ENCODE results near the gene XRCC3. TPM values are rescaled to one million over a fixed set of nuclear protein-coding genes. Genes with fewer than 3 reads are reported as not detected.

The XRCC3 gene
- total RNA-seq, 1 donor from 2014 or later: 30.2 TPM

GRCh38 chr14:103725739-103726395 is 10.6 kb upstream of the XRCC3 start:
- Mint-ChIP-seq H3K36me3 (ENCODE audit: insufficient read depth) (peaks cover 12% of the 10 kb centered on the region), H3K27me3 (no peaks in the 10 kb centered on the region), H3K27ac (no peak overlapping the region), H3K4me1 (ENCODE audit: low read depth) (peaks cover 18% of the 10 kb centered on the region), H3K9me3 (ENCODE audit: low read depth) (no peaks in the 10 kb centered on the region), H3K4me3 (ENCODE audit: low read depth) (no peak overlapping the region)
- no peak for DNase-seq (ENCODE audit: low spot score, unreplicated experiment)
- TF ChIP-seq, protein P1, sequence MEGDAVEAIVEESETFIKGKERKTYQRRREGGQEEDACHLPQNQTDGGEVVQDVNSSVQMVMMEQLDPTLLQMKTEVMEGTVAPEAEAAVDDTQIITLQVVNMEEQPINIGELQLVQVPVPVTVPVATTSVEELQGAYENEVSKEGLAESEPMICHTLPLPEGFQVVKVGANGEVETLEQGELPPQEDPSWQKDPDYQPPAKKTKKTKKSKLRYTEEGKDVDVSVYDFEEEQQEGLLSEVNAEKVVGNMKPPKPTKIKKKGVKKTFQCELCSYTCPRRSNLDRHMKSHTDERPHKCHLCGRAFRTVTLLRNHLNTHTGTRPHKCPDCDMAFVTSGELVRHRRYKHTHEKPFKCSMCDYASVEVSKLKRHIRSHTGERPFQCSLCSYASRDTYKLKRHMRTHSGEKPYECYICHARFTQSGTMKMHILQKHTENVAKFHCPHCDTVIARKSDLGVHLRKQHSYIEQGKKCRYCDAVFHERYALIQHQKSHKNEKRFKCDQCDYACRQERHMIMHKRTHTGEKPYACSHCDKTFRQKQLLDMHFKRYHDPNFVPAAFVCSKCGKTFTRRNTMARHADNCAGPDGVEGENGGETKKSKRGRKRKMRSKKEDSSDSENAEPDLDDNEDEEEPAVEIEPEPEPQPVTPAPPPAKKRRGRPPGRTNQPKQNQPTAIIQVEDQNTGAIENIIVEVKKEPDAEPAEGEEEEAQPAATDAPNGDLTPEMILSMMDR (IDR thresholded peaks at IDR 0.05; ENCODE audit: unreplicated experiment): no peak

GRCh38 chr14:103725001-103725682 is 9.9 kb upstream of the XRCC3 start:
- no peak for DNase-seq (ENCODE audit: low spot score, unreplicated experiment)
- Mint-ChIP-seq H3K27me3 (no peaks in the 10 kb centered on the region), H3K9me3 (ENCODE audit: low read depth) (no peaks in the 10 kb centered on the region), H3K27ac (no peak overlapping the region), H3K4me1 (ENCODE audit: low read depth) (peaks cover 18% of the 10 kb centered on the region), H3K36me3 (ENCODE audit: insufficient read depth) (peaks cover 12% of the 10 kb centered on the region), H3K4me3 (ENCODE audit: low read depth) (no peak overlapping the region)
- TF ChIP-seq, protein P1 (IDR thresholded peaks at IDR 0.05; ENCODE audit: unreplicated experiment): no peak

DNA sequence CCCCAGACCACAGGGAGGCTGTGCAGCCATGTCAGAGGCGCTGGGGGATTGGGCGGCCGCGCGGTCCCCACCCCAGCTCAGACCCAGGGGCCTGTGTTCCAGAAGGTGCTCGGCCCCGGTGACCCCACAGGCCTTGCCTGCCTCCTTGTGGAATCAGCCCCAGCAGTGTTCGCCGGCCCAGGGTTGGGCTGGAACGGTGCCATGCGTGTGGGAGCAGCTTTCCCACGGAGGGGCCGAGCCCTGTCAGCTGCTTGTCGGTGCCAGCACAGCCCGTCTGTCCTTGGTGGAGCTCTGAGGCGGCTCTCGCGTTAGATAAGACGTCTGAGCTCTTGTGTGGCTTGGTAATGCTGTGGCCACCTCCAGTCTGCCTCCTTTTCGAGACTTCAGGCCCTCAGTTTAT is 8.9 kb upstream of the XRCC3 start:
- TF ChIP-seq, protein P1 (IDR thresholded peaks at IDR 0.05; ENCODE audit: unreplicated experiment): no peak
- Mint-ChIP-seq H3K27me3 (no peaks in the 10 kb centered on the region), H3K9me3 (ENCODE audit: low read depth) (no peaks in the 10 kb centered on the region), H3K27ac (no peak overlapping the region), H3K4me3 (ENCODE audit: low read depth) (no peak overlapping the region), H3K4me1 (ENCODE audit: low read depth) (peaks cover 13% of the 10 kb centered on the region), H3K36me3 (ENCODE audit: insufficient read depth) (peaks cover 7% of the 10 kb centered on the region)
- DNase-seq (ENCODE audit: low spot score, unreplicated experiment): no peak

DNA sequence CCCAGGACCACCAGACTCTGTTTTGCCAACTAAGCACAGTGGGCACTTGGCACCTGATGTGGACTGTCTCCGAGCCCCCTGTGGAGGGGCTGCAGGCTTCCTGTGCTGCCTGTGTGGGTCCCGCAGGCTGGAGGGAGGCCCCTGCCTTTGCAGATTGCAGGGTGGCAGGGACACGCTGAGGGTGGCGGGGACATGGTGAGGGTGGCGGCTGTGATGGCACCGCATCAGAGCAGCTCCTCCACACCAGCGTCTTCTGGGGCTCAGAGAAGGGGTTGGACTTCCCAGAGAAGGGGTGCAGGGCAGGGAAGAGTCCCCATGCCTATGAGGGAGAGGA is 8.5 kb upstream of the XRCC3 start:
- TF ChIP-seq, protein P1 (IDR thresholded peaks at IDR 0.05; ENCODE audit: unreplicated experiment): no peak
- Mint-ChIP-seq H3K27ac (no peak overlapping the region), H3K27me3 (no peaks in the 10 kb centered on the region), H3K4me1 (ENCODE audit: low read depth) (peaks cover 10% of the 10 kb centered on the region), H3K4me3 (ENCODE audit: low read depth) (no peak overlapping the region), H3K36me3 (ENCODE audit: insufficient read depth) (peaks cover 4% of the 10 kb centered on the region), H3K9me3 (ENCODE audit: low read depth) (no peaks in the 10 kb centered on the region)
- no peak for DNase-seq (ENCODE audit: low spot score, unreplicated experiment)

DNA sequence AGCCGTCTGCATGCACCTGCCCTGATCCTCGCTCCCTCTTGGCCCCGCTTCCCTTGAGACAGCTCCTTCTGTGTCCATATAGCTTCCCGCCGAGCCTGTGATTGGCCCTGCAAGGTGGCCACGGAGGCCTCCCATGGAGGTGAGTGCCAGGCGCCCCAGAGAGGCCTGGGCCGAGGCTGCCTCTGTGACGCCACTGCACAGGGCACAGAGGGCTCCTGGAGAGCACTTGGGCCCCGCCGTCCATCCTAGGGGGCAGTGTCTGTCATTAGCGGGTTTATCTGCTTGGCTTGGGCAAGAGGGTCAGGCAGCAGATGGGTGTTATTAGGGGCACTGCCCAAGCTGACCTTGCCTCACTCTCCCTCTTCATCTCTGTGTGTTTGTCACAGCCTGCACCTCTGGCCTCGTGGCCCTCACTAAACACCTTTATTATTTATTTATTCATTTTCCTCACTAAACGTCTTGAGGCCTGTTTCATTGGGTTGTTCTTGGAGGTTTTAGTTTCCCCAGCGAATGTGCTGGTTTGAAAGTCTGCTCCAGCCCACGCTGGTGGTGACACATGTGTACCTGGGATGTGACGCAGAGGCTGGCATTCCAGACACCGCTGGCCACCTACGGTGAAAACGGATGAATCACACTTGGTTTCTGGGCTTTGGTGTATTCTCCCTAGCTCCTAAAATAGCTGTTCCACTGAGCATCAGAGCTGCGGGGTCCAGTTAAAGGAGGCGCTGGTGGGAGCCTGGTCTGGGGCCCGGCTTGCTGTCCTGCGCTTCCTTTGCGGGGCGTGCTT is 6.3 kb upstream of the XRCC3 start:
- DNase-seq (ENCODE audit: low spot score, unreplicated experiment): no peak
- TF ChIP-seq, protein P1 (IDR thresholded peaks at IDR 0.05; ENCODE audit: unreplicated experiment): no peak
- H3K4me3 Mint-ChIP-seq (ENCODE audit: low read depth): no peak overlapping the region

More for the DNA sequence above, 6.3 kb upstream of the XRCC3 start:
- peaks cover 22% of the 10 kb centered on the region for H3K4me1 Mint-ChIP-seq (ENCODE audit: low read depth)
- H3K36me3 Mint-ChIP-seq (ENCODE audit: insufficient read depth): peaks cover 3% of the 10 kb centered on the region
- H3K9me3 Mint-ChIP-seq (ENCODE audit: low read depth): no peaks in the 10 kb centered on the region
- H3K27me3 Mint-ChIP-seq: no peaks in the 10 kb centered on the region
- H3K27ac Mint-ChIP-seq: no peak overlapping the region

All from progenitor cell of endocrine pancreas (in vitro differentiated cells).